Dedifferentiated amniotic fluid mesenchymal stem cell (primary cell): ENCODE measurements around the gene CDH23.
A peak's percentile ranks its signal among the peaks of the same experiment; 100 is the strongest.

ENCODE experiments used
- DNase-seq: peaks from one replicate; pipeline ENCODE4 v3.0.0-alpha.2; 2016; ENCODE audit errors: extremely low spot score

Gene CDH23

GRCh38 chr10:71773221-71773971 lies 376.7 kb downstream of the CDH23 start, which contains the start of gene VSIR:
VSIR (minus strand) TSS chr10:71773520; CDS start chr10:71773439, 81 bp downstream.
- peak; percentile 57 for DNase-seq

- no peak for DNase-seq
Observed at GRCh38 chr10:71774916-71775702, 378.4 kb downstream of the CDH23 start.

GRCh38 chr10:71776481-71776925 lies 379.8 kb downstream of the CDH23 start:
- DNase-seq: no peak

GRCh38 chr10:71777213-71777985 lies 380.7 kb downstream of the CDH23 start:
- no peak for DNase-seq

GRCh38 chr10:71778071-71778825 lies 381.5 kb downstream of the CDH23 start:
- DNase-seq: no peak

GRCh38 chr10:71779641-71780040 lies 382.9 kb downstream of the CDH23 start:
- no peak for DNase-seq

- no peak for DNase-seq
Observed at GRCh38 chr10:71780156-71780555, 383.4 kb downstream of the CDH23 start.

GRCh38 chr10:71780719-71781118 lies 384.0 kb downstream of the CDH23 start:
- no peak for DNase-seq

- no peak for DNase-seq
Observed at GRCh38 chr10:71782221-71782916, 385.6 kb downstream of the CDH23 start.

- DNase-seq: no peak
Observed at GRCh38 chr10:71782917-71783490, 386.3 kb downstream of the CDH23 start.

GRCh38 chr10:71783917-71784678 lies 387.4 kb downstream of the CDH23 start:
- DNase-seq: no peak

- no peak for DNase-seq
Observed at GRCh38 chr10:71784679-71785272, 388.1 kb downstream of the CDH23 start.

- DNase-seq: no peak
Observed at GRCh38 chr10:71788954-71789353, 392.2 kb downstream of the CDH23 start.

GRCh38 chr10:71789871-71790270 lies 393.2 kb downstream of the CDH23 start:
- DNase-seq: no peak

- DNase-seq: no peak
Observed at GRCh38 chr10:71790749-71791440, 394.2 kb downstream of the CDH23 start.

GRCh38 chr10:71795248-71795647 lies 398.5 kb downstream of the CDH23 start:
- DNase-seq: no peak

GRCh38 chr10:71796749-71797405 lies 400.2 kb downstream of the CDH23 start:
- DNase-seq: no peak
